ENCODE measurements around the gene GATD1.

DNA sequence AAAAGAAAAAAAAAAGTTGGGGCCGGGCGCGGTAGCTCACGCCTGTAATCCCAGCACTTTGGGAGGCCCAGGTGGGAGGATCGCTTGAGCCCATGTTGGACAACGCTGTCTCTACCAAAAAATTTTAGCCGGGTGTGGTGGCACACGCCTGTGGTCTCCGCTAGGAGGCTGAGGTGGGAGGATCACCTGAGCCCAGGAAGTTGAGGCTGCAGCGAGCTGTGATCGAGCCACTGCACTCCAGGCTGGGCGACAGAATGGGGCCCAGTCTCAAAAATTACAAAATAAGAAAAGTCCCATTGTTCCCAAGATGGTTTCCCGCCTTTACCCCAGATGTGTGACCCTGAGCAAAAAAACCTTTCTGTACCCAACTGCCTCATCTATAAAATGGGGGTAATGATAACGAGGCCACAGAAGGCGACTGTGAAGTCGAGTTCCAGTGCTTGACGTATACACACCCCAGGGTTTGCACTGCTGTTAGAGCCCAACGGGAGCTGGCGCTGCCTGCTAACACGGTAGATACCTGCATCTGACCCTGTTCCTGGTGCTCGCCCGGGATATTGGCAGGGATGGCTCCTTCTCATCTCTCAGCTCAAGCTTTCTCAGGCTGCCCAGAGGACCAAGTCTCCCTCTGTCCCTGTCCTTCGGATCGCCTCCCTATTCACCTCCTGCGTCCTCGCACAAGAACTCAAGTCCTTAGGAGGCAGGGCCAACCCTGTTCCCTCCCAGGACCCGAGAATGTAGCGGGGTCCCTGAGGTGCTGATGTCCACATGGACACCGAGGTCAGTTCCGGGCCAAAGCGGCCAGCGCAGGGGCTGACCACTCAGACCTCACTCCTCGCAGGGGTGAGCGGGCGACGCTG, 31.4 kb upstream of the GATD1 start:
- TF ChIP-seq, protein P1, sequence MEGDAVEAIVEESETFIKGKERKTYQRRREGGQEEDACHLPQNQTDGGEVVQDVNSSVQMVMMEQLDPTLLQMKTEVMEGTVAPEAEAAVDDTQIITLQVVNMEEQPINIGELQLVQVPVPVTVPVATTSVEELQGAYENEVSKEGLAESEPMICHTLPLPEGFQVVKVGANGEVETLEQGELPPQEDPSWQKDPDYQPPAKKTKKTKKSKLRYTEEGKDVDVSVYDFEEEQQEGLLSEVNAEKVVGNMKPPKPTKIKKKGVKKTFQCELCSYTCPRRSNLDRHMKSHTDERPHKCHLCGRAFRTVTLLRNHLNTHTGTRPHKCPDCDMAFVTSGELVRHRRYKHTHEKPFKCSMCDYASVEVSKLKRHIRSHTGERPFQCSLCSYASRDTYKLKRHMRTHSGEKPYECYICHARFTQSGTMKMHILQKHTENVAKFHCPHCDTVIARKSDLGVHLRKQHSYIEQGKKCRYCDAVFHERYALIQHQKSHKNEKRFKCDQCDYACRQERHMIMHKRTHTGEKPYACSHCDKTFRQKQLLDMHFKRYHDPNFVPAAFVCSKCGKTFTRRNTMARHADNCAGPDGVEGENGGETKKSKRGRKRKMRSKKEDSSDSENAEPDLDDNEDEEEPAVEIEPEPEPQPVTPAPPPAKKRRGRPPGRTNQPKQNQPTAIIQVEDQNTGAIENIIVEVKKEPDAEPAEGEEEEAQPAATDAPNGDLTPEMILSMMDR (IDR thresholded peaks at IDR 0.05) = peak in 2 of 6 experiments; percentile 12 to 18
- no peak for TF ChIP-seq POLR2A (IDR thresholded peaks at IDR 0.05)

Measured in Peyer's patch (tissue), 4 donors.